Measurements from ENCODE around the gene TMEM272. TPM values are rescaled to one million over a fixed set of nuclear protein-coding genes. Genes with fewer than 3 reads are reported as not detected.

The TMEM272 gene
- total RNA-seq, 1 donor from 2014 or later, result not detected

DNA sequence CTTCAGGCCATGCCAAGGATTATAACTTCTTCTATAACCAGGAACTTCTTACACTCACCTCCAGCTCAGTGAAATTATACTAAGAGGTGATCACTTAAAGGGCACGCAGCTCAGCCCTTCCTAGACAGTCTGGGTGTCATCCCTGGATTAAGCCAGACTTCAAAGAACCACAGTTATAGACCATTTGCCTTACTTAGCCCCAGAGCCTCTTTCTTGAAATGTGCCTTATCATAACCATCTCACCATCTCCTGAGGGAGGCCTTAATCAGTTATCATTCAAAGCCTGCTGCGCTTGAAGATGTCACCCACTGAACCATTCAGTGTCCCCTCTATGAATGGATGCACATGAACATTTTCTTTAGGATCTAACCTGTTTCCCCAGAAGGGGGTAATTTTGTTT lies 30.9 kb downstream of the TMEM272 start:
- H3F3A ChIP-seq (ENCODE audit: low read depth), result no peaks in the 10 kb centered on the region
- no peak overlapping the region for H3K4me3 Mint-ChIP-seq
- H3K79me2 ChIP-seq (ENCODE audit: low read depth), result no peaks in the 10 kb centered on the region
- H3K27me3 Mint-ChIP-seq (ENCODE audit: insufficient read depth, low read depth), result peaks cover 7% of the 10 kb centered on the region
- no peaks in the 10 kb centered on the region for H3K36me3 Mint-ChIP-seq
- H4K20me1 ChIP-seq (ENCODE audit: low read depth), result no peaks in the 10 kb centered on the region
- H3K27ac ChIP-seq, result no peak overlapping the region
- H3K27ac Mint-ChIP-seq, result peak overlapping the region; percentile 19
- H3K27me3 ChIP-seq, result no peaks in the 10 kb centered on the region
- H3K9me3 ChIP-seq (ENCODE audit: low read depth), result no peaks in the 10 kb centered on the region
- H3K9ac ChIP-seq, result no peak overlapping the region
- H3K36me3 ChIP-seq, result no peaks in the 10 kb centered on the region
- no peak overlapping the region for H3K4me2 ChIP-seq
- no peak overlapping the region for H3K4me3 ChIP-seq
- no peak for DNase-seq (ENCODE audit: low spot score)
- H3K4me1 ChIP-seq, result no peaks in the 10 kb centered on the region
- no peak overlapping the region for H2AFZ ChIP-seq (replicated peaks)
- no peak for TF ChIP-seq EZH2 (IDR thresholded peaks at IDR 0.05)
- TF ChIP-seq, protein P1, sequence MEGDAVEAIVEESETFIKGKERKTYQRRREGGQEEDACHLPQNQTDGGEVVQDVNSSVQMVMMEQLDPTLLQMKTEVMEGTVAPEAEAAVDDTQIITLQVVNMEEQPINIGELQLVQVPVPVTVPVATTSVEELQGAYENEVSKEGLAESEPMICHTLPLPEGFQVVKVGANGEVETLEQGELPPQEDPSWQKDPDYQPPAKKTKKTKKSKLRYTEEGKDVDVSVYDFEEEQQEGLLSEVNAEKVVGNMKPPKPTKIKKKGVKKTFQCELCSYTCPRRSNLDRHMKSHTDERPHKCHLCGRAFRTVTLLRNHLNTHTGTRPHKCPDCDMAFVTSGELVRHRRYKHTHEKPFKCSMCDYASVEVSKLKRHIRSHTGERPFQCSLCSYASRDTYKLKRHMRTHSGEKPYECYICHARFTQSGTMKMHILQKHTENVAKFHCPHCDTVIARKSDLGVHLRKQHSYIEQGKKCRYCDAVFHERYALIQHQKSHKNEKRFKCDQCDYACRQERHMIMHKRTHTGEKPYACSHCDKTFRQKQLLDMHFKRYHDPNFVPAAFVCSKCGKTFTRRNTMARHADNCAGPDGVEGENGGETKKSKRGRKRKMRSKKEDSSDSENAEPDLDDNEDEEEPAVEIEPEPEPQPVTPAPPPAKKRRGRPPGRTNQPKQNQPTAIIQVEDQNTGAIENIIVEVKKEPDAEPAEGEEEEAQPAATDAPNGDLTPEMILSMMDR (IDR thresholded peaks at IDR 0.05), result no peak
- no peak for TF ChIP-seq EZH2phosphoT487 (IDR thresholded peaks at IDR 0.05)
- H3K9me3 Mint-ChIP-seq, result peaks cover 2% of the 10 kb centered on the region
- peaks cover 18% of the 10 kb centered on the region for H3K4me1 Mint-ChIP-seq

DNA sequence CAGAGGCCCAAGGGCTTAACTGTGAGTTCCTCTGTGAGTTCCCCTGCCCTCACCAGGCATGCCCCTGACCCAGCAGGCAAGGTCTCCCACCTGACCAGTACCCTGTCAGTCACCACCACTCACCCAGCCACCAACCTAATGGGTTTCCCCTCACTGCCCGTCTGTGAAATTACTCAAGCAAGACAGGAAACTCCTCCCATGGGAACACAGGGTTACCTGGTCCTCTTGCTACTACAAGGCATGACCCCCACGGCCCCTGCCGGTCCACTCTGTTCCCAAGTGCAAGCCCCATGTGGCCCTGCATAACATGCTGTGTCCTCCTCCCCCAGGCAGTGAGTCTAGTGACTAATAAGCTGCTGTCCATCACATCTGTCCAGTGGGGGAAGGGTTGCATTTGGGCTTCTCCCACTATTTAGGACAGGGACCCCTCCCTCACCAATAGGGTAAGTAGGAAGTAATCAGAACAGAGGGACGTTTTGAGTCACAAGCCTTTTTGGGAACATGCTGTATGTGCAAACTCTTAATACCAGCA lies 33.0 kb downstream of the TMEM272 start:
- no peaks in the 10 kb centered on the region for H3K27me3 ChIP-seq
- no peak for DNase-seq (ENCODE audit: low spot score)
- no peak overlapping the region for H3K4me2 ChIP-seq
- TF ChIP-seq, protein P1 (IDR thresholded peaks at IDR 0.05), result no peak
- TF ChIP-seq EZH2phosphoT487 (IDR thresholded peaks at IDR 0.05) (no peak), EZH2 (IDR thresholded peaks at IDR 0.05) (no peak)
- H3K36me3 ChIP-seq, result no peaks in the 10 kb centered on the region
- no peaks in the 10 kb centered on the region for H3K79me2 ChIP-seq (ENCODE audit: low read depth)
- no peaks in the 10 kb centered on the region for H3K36me3 Mint-ChIP-seq
- no peaks in the 10 kb centered on the region for H3K4me1 ChIP-seq
- H3K9me3 Mint-ChIP-seq, result no peaks in the 10 kb centered on the region
- peaks cover 23% of the 10 kb centered on the region for H3K4me1 Mint-ChIP-seq
- H3K9ac ChIP-seq, result no peak overlapping the region
- H3K27me3 Mint-ChIP-seq (ENCODE audit: insufficient read depth, low read depth), result peaks cover 6% of the 10 kb centered on the region
- H3K4me3 Mint-ChIP-seq, result no peak overlapping the region
- H3K4me3 ChIP-seq, result no peak overlapping the region
- no peak overlapping the region for H2AFZ ChIP-seq (replicated peaks)
- H3K27ac ChIP-seq, result no peak overlapping the region
- no peak overlapping the region for H3K27ac Mint-ChIP-seq
- no peaks in the 10 kb centered on the region for H3F3A ChIP-seq (ENCODE audit: low read depth)
- no peaks in the 10 kb centered on the region for H4K20me1 ChIP-seq (ENCODE audit: low read depth)
- H3K9me3 ChIP-seq (ENCODE audit: low read depth), result no peaks in the 10 kb centered on the region

DNA sequence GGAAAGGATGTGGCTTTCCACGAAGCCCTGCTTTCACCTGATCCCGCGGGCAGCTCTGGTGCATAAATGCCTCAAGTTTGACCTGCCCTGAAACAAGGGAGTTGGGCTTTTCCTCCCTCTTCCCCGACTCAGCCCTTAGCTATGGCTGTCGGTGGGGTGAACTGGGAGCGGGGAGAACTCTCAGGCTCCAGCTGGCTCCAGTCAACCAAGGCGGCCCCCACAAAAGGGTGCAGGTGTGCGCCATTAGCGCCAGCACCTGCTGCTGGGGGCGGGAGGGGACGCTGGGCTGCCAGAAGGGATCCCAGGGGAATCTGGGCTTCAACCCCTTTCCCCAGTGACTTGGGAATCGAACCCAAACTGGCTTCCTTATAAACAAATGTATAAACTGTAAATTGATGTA lies 33.9 kb downstream of the TMEM272 start:
- Mint-ChIP-seq H3K27me3 (ENCODE audit: insufficient read depth, low read depth) (peaks cover 6% of the 10 kb centered on the region), H3K27ac (no peak overlapping the region), H3K9me3 (no peaks in the 10 kb centered on the region), H3K4me3 (no peak overlapping the region), H3K4me1 (peaks cover 31% of the 10 kb centered on the region), H3K36me3 (no peaks in the 10 kb centered on the region)
- Histone ChIP-seq H3K27me3 (no peaks in the 10 kb centered on the region), H3F3A (ENCODE audit: low read depth) (no peaks in the 10 kb centered on the region), H3K9me3 (ENCODE audit: low read depth) (no peaks in the 10 kb centered on the region), H3K27ac (no peak overlapping the region), H3K9ac (no peak overlapping the region), H3K79me2 (ENCODE audit: low read depth) (no peaks in the 10 kb centered on the region), H2AFZ (replicated peaks) (no peak overlapping the region), H3K4me1 (no peaks in the 10 kb centered on the region), H4K20me1 (ENCODE audit: low read depth) (no peaks in the 10 kb centered on the region), H3K4me3 (no peak overlapping the region), H3K36me3 (no peaks in the 10 kb centered on the region), H3K4me2 (no peak overlapping the region)
- TF ChIP-seq EZH2 (IDR thresholded peaks at IDR 0.05) (no peak), EZH2phosphoT487 (IDR thresholded peaks at IDR 0.05) (no peak)
- TF ChIP-seq, protein P1 (IDR thresholded peaks at IDR 0.05), result no peak
- DNase-seq (ENCODE audit: low spot score), result no peak
